ENCODE data around the gene UCK1.

The UCK1 gene

GRCh38 chr9:131481441-131482342 is 49.4 kb downstream of the UCK1 start:
- no peak for DNase-seq (ENCODE audit: low spot score in 2 of 2)
- Mint-ChIP-seq H3K4me3 (no peak overlapping the region), H3K27ac (peak overlapping the region; percentile 80), H3K4me1 (no peaks in the 10 kb centered on the region), H3K9me3 (no peaks in the 10 kb centered on the region), H3K36me3 (peaks cover 100% of the 10 kb centered on the region)
- no peak for ATAC-seq

GRCh38 chr9:131480258-131480657 is 50.8 kb downstream of the UCK1 start:
- Mint-ChIP-seq H3K9me3 (no peaks in the 10 kb centered on the region), H3K4me3 (no peak overlapping the region), H3K36me3 (peaks cover 98% of the 10 kb centered on the region), H3K27ac (no peak overlapping the region), H3K4me1 (no peaks in the 10 kb centered on the region)
- ATAC-seq (peak; percentile 46), DNase-seq (ENCODE audit: low spot score in 2 of 2) (no peak)

GRCh38 chr9:131478911-131479310 is 52.2 kb downstream of the UCK1 start:
- no peaks in the 10 kb centered on the region for H3K4me1 Mint-ChIP-seq
- no peaks in the 10 kb centered on the region for H3K9me3 Mint-ChIP-seq
- H3K4me3 Mint-ChIP-seq, result no peak overlapping the region
- ATAC-seq, result no peak
- H3K36me3 Mint-ChIP-seq, result peaks cover 98% of the 10 kb centered on the region
- DNase-seq (ENCODE audit: low spot score in 2 of 2), result no peak
- H3K27ac Mint-ChIP-seq, result no peak overlapping the region

- ATAC-seq, result peak; percentile 61
- Mint-ChIP-seq H3K4me1 (no peaks in the 10 kb centered on the region), H3K4me3 (no peak overlapping the region), H3K36me3 (peaks cover 98% of the 10 kb centered on the region), H3K27ac (peak overlapping the region; percentile 76), H3K9me3 (no peaks in the 10 kb centered on the region)
- DNase-seq (ENCODE audit: low spot score in 2 of 2), result peak; percentile 46 to 73
Observed at GRCh38 chr9:131478421-131478868, 52.6 kb downstream of the UCK1 start.

- H3K4me3 Mint-ChIP-seq, result no peak overlapping the region
- H3K27ac Mint-ChIP-seq, result peak overlapping the region; percentile 76
- H3K4me1 Mint-ChIP-seq, result no peaks in the 10 kb centered on the region
- peaks cover 98% of the 10 kb centered on the region for H3K36me3 Mint-ChIP-seq
- DNase-seq (ENCODE audit: low spot score in 2 of 2), result no peak
- no peaks in the 10 kb centered on the region for H3K9me3 Mint-ChIP-seq
- ATAC-seq, result no peak
Observed at GRCh38 chr9:131477816-131478419, 53.1 kb downstream of the UCK1 start.

- no peaks in the 10 kb centered on the region for H3K4me1 Mint-ChIP-seq
- DNase-seq (ENCODE audit: low spot score in 2 of 2), result no peak
Observed at GRCh38 chr9:131477367-131477766, 53.7 kb downstream of the UCK1 start.

GRCh38 chr9:131476777-131477345 is 54.2 kb downstream of the UCK1 start:
- peaks cover 98% of the 10 kb centered on the region for H3K36me3 Mint-ChIP-seq
- peak overlapping the region; percentile 50 for H3K27ac Mint-ChIP-seq
- H3K4me3 Mint-ChIP-seq, result no peak overlapping the region
- ATAC-seq (no peak), DNase-seq (ENCODE audit: low spot score in 2 of 2) (no peak)
- no peaks in the 10 kb centered on the region for H3K4me1 Mint-ChIP-seq
- no peaks in the 10 kb centered on the region for H3K9me3 Mint-ChIP-seq

More at GRCh38 chr9:131477367-131477766, 53.7 kb downstream of the UCK1 start:
- ATAC-seq, result no peak
- H3K4me3 Mint-ChIP-seq, result no peak overlapping the region
- H3K27ac Mint-ChIP-seq, result peak overlapping the region; percentile 50
- H3K36me3 Mint-ChIP-seq, result peaks cover 98% of the 10 kb centered on the region
- H3K9me3 Mint-ChIP-seq, result no peaks in the 10 kb centered on the region

- Mint-ChIP-seq H3K27ac (no peak overlapping the region), H3K36me3 (peaks cover 98% of the 10 kb centered on the region), H3K4me1 (no peaks in the 10 kb centered on the region), H3K9me3 (no peaks in the 10 kb centered on the region), H3K4me3 (no peak overlapping the region)
- DNase-seq (ENCODE audit: low spot score in 2 of 2), result no peak
- no peak for ATAC-seq
Observed at GRCh38 chr9:131475956-131476776, 54.9 kb downstream of the UCK1 start.

GRCh38 chr9:131475111-131475955 is 55.7 kb downstream of the UCK1 start:
- ATAC-seq (no peak), DNase-seq (ENCODE audit: low spot score in 2 of 2) (no peak)
- no peaks in the 10 kb centered on the region for H3K4me1 Mint-ChIP-seq
- no peaks in the 10 kb centered on the region for H3K9me3 Mint-ChIP-seq
- H3K4me3 Mint-ChIP-seq, result no peak overlapping the region
- H3K36me3 Mint-ChIP-seq, result peaks cover 98% of the 10 kb centered on the region
- peak overlapping the region; percentile 40 for H3K27ac Mint-ChIP-seq

GRCh38 chr9:131474711-131475110 is 56.4 kb downstream of the UCK1 start:
- H3K27ac Mint-ChIP-seq, result peak overlapping the region; percentile 40
- no peak for ATAC-seq
- no peak for DNase-seq (ENCODE audit: low spot score in 2 of 2)
- H3K4me1 Mint-ChIP-seq, result peaks cover 6% of the 10 kb centered on the region
- peaks cover 98% of the 10 kb centered on the region for H3K36me3 Mint-ChIP-seq
- H3K9me3 Mint-ChIP-seq, result no peaks in the 10 kb centered on the region
- no peak overlapping the region for H3K4me3 Mint-ChIP-seq

GRCh38 chr9:131473891-131474290 is 57.2 kb downstream of the UCK1 start:
- Mint-ChIP-seq H3K9me3 (no peaks in the 10 kb centered on the region), H3K4me3 (no peak overlapping the region), H3K27ac (peak overlapping the region; percentile 40)

More at GRCh38 chr9:131473891-131474290, 57.2 kb downstream of the UCK1 start:
- H3K36me3 Mint-ChIP-seq, result peaks cover 98% of the 10 kb centered on the region
- DNase-seq (ENCODE audit: low spot score in 2 of 2) (no peak), ATAC-seq (no peak)
- peaks cover 12% of the 10 kb centered on the region for H3K4me1 Mint-ChIP-seq

Data from stimulated activated effector memory CD8-positive, alpha-beta T cell treated with anti-CD3 and anti-CD28 coated beads, Interleukin-12 subunit alpha, Interleukin-12 subunit beta, amount 100 ng/mL, for 72 hours (primary cell).